H1 (cell line): ENCODE measurements around the gene CGAS. TPM values are rescaled to one million over a fixed set of nuclear protein-coding genes. Genes with fewer than 3 reads are reported as not detected.

ENCODE experiments used
- CTCF ChIA-PET: fragments of 300-600 bp; sonication (Branson Sonifier 250); formaldehyde crosslinking; loops from one replicate; lab custom pipeline; 2021; ENCODE audit not compliant: partially characterized antibody; lab: Charles Lee
- POLR2A ChIA-PET: fragments of 300-600 bp; sonication (Branson Sonifier 250); formaldehyde crosslinking; loops from one replicate; lab custom pipeline; 2021; ENCODE audit warnings: inconsistent platforms; ENCODE audit not compliant: partially characterized antibody; lab: Charles Lee
- DNase-seq, 2 experiments: peaks; one replicate each; pipeline versions ENCODE4 v3.0.0 to v3.0.0-alpha.2; 2010 to 2022; ENCODE audit warnings: low spot score in 2 of 2, low read depth in 1 of 2, mixed read lengths in 1 of 2
- FAIRE-seq: peaks from 2 replicates; lab custom pipeline; 2011; peaks lifted over from hg19 to GRCh38; lab: Jason Lieb, UNC
- H2AFZ ChIP-seq: 2 replicates; pipeline ENCODE4 v1.8.1; 2012; ENCODE audit warnings: low read length, inconsistent platforms
- H2AK5ac ChIP-seq: 2 replicates; pipeline ENCODE4 v1.6.1; 2013; ENCODE audit warnings: low read depth, low read length
- H2BK120ac ChIP-seq: replicated peaks from 2 replicates; pipeline ENCODE3; 2013; ENCODE audit warnings: low read depth, low read length, inconsistent platforms
- H2BK12ac ChIP-seq: 2 replicates; pipeline ENCODE4 v1.6.1; 2013; ENCODE audit warnings: low read depth, low read length
- H2BK15ac ChIP-seq: 2 replicates; pipeline ENCODE4 v1.6.1; 2013; ENCODE audit warnings: low read length
- H2BK20ac ChIP-seq: 2 replicates; pipeline ENCODE4 v1.6.1; 2013; ENCODE audit warnings: low read length
- H2BK5ac ChIP-seq: 2 replicates; pipeline ENCODE4 v1.6.1; 2013; ENCODE audit warnings: low read depth, low read length
- H3K14ac ChIP-seq: 2 replicates; pipeline ENCODE4 v1.6.1; 2013; ENCODE audit warnings: inconsistent platforms; ENCODE audit not compliant: insufficient read length
- H3K18ac ChIP-seq: 2 replicates; pipeline ENCODE4 v1.6.1; 2013; ENCODE audit warnings: low read length; ENCODE audit errors: extremely low read depth
- H3K23ac ChIP-seq: 2 replicates; pipeline ENCODE4 v1.6.1; 2013; ENCODE audit warnings: inconsistent platforms; ENCODE audit not compliant: insufficient read length
- H3K23me2 ChIP-seq: 2 replicates; pipeline ENCODE4 v1.6.1; 2013; ENCODE audit warnings: low read depth, low read length
- H3K27ac ChIP-seq: 2 replicates; pipeline ENCODE4 v1.6.1; 2011; ENCODE audit warnings: low read depth, low read length, inconsistent platforms
- H3K27me3 ChIP-seq, 4 experiments: replicated peaks in 1 of 4; 1 replicate in 1 of 4; 2 replicates in 3 of 4; pipeline versions ENCODE4 v1.6.1 to v1.8.1; 2011 to 2013; ENCODE audit warnings: low read length in 3 of 4, mild to moderate bottlenecking in 3 of 4, inconsistent platforms in 2 of 4, mixed read lengths in 2 of 4, moderate library complexity in 1 of 4; ENCODE audit not compliant: control insufficient read depth in 3 of 4, insufficient read depth in 3 of 4; ENCODE audit errors: extremely low read depth in 1 of 4
- H3K36me3 ChIP-seq, 4 experiments: 2 replicates each; pipeline versions ENCODE4 v1.6.1 to v1.8.1; 2011 to 2013; ENCODE audit warnings: mild to moderate bottlenecking in 4 of 4, low read length in 3 of 4, moderate library complexity in 2 of 4, control low read depth in 1 of 4, inconsistent platforms in 1 of 4; ENCODE audit not compliant: insufficient read depth in 4 of 4, control insufficient read depth in 2 of 4
- H3K4ac ChIP-seq: replicated peaks from 2 replicates; pipeline ENCODE3; 2013; ENCODE audit warnings: low read length, low read depth, mixed read lengths, inconsistent platforms; ENCODE audit not compliant: insufficient read length
- H3K4me1 ChIP-seq, 4 experiments: replicated peaks in 1 of 4; 1 replicate in 1 of 4; 2 replicates in 3 of 4; pipeline versions ENCODE4 v1.6.1 to v1.8.1; 2011 to 2013; ENCODE audit warnings: low read length in 3 of 4, inconsistent platforms in 2 of 4, mixed read lengths in 1 of 4; ENCODE audit not compliant: insufficient read depth in 4 of 4, control insufficient read depth in 3 of 4
- H3K4me2 ChIP-seq, 2 experiments: 2 replicates each; pipeline versions ENCODE4 v1.6.1 to v1.8.1; 2011 to 2013; ENCODE audit warnings: low read depth in 2 of 2, low read length in 2 of 2, control low read depth in 1 of 2, inconsistent platforms in 1 of 2, mild to moderate bottlenecking in 1 of 2; ENCODE audit not compliant: insufficient read depth in 1 of 2
- H3K4me3 ChIP-seq, 4 experiments: fragments of 200-600, 300-600 bp in 1 of 4; sonication (generic), shearing (Covaris generic), sonication (Bioruptor Twin) in 1 of 4; 2 replicates each; pipeline versions ENCODE4 v1.5.1 to v1.8.1; 2011 to 2016; ENCODE audit warnings: low read length in 4 of 4, low read depth in 3 of 4, control low read depth in 2 of 4, inconsistent platforms in 2 of 4, mild to moderate bottlenecking in 2 of 4, mixed read lengths in 1 of 4, moderate library complexity in 1 of 4; ENCODE audit not compliant: insufficient read depth in 2 of 4; ENCODE audit errors: extremely low read depth in 1 of 4
- H3K56ac ChIP-seq: replicated peaks from 2 replicates; pipeline ENCODE3; 2013; ENCODE audit warnings: low read depth, mild to moderate bottlenecking, mixed read lengths, low read length, inconsistent platforms; ENCODE audit not compliant: insufficient read length
- H3K79me1 ChIP-seq: 2 replicates; pipeline ENCODE4 v1.6.1; 2013; ENCODE audit warnings: low read depth, low read length, control low read depth
- H3K79me2 ChIP-seq, 2 experiments: 2 replicates each; pipeline versions ENCODE4 v1.6.1 to v1.8.1; 2012 to 2013; ENCODE audit warnings: low read length in 2 of 2, mild to moderate bottlenecking in 2 of 2, inconsistent platforms in 1 of 2; ENCODE audit not compliant: insufficient read depth in 2 of 2, control insufficient read depth in 1 of 2
- H3K9ac ChIP-seq, 4 experiments: replicated peaks in 1 of 4; 1 replicate in 1 of 4; 2 replicates in 3 of 4; pipeline versions ENCODE4 v1.6.1 to v1.8.1; 2011 to 2013; ENCODE audit warnings: low read depth in 3 of 4, low read length in 3 of 4, control low read depth in 2 of 4, mild to moderate bottlenecking in 2 of 4, moderate library complexity in 2 of 4, inconsistent platforms in 1 of 4; ENCODE audit errors: extremely low read depth in 1 of 4
- H3K9me3 ChIP-seq, 2 experiments: 2 replicates each; pipeline versions ENCODE4 v1.6.1 to v1.8.1; 2012 to 2013; ENCODE audit warnings: mild to moderate bottlenecking in 2 of 2, moderate library complexity in 2 of 2, control low read depth in 1 of 2, inconsistent platforms in 1 of 2, low read depth in 1 of 2, low read length in 1 of 2, mixed read lengths in 1 of 2; ENCODE audit not compliant: insufficient read depth in 2 of 2
- H4K20me1 ChIP-seq, 2 experiments: replicated peaks in 1 of 2; 2 replicates each; pipeline versions ENCODE3 to v1.8.1; 2011 to 2013; ENCODE audit warnings: inconsistent platforms in 2 of 2, low read length in 2 of 2, mild to moderate bottlenecking in 1 of 2; ENCODE audit not compliant: insufficient read depth in 2 of 2, control insufficient read depth in 1 of 2
- H4K5ac ChIP-seq: 2 replicates; pipeline ENCODE4 v1.6.1; 2013; ENCODE audit warnings: low read length, low read depth, mixed read lengths, inconsistent platforms; ENCODE audit not compliant: insufficient read length
- H4K8ac ChIP-seq: 2 replicates; pipeline ENCODE4 v1.8.0; 2013; ENCODE audit warnings: mild to moderate bottlenecking, moderate library complexity, low read length, inconsistent platforms; ENCODE audit not compliant: insufficient read depth; ENCODE audit errors: extremely low read depth
- H4K91ac ChIP-seq: replicated peaks from 2 replicates; pipeline ENCODE3; 2013; ENCODE audit warnings: low read length, mixed read lengths, inconsistent platforms; ENCODE audit not compliant: insufficient read length
- CHD1 ChIP-seq: IDR thresholded peaks from 2 replicates; pipeline ENCODE4 v1.6.1; 2012; ENCODE audit warnings: low read depth, low read length, improper control_type of control experiment
- CREB1 ChIP-seq: IDR thresholded peaks from 2 replicates; pipeline ENCODE4 v1.6.1; 2012; ENCODE audit warnings: inconsistent platforms
- EGR1 ChIP-seq: IDR thresholded peaks from 2 replicates; pipeline ENCODE4 v1.6.1; 2011; ENCODE audit warnings: low read depth, low read length, borderline replicate concordance
- KDM5A ChIP-seq: fragments of 200-600 bp; IDR thresholded peaks from 2 replicates; pipeline ENCODE4 v1.7.1; 2012; ENCODE audit warnings: mild to moderate bottlenecking, low read length, inconsistent platforms, mixed read lengths
- PHF8 ChIP-seq: fragments of 200-600 bp; sonication (generic); conservative IDR thresholded peaks from 2 replicates; pipeline ENCODE4 v1.7.1; 2012; ENCODE audit warnings: low read depth, mild to moderate bottlenecking, inconsistent platforms, low read length, moderate library complexity
- RXRA ChIP-seq: IDR thresholded peaks from 2 replicates; pipeline ENCODE4 v1.6.1; 2011; ENCODE audit warnings: low read depth, mild to moderate bottlenecking, low read length, moderate library complexity; ENCODE audit not compliant: insufficient read depth
- SP2 ChIP-seq: IDR thresholded peaks from 2 replicates; pipeline ENCODE4 v1.6.1; 2012; ENCODE audit warnings: mild to moderate bottlenecking, low read length, inconsistent platforms
- SRF ChIP-seq: IDR thresholded peaks from 2 replicates; pipeline ENCODE4 v1.6.1; 2011; ENCODE audit warnings: mild to moderate bottlenecking, low read depth, low read length, moderate library complexity
- TBP ChIP-seq: IDR thresholded peaks from 2 replicates; pipeline ENCODE4 v1.6.1; 2011; ENCODE audit warnings: low read depth, low read length, improper control_type of control experiment
- YY1 ChIP-seq: IDR thresholded peaks from 2 replicates; pipeline ENCODE4 v1.6.1; 2011; ENCODE audit warnings: low read depth, mild to moderate bottlenecking, low read length
- WGBS, 2 experiments: shearing (Covaris generic) in 1 of 2; methylation state at CpG; one replicate each; pipeline versions ENCODE4 v1.1.6 to v1.1.7; 2013 to 2015; ENCODE audit warnings: low lambda C conversion rate in 2 of 2, mixed read lengths in 2 of 2, inconsistent platforms in 1 of 2, low coverage in 1 of 2, missing lambda C conversion rate in 1 of 2; ENCODE audit not compliant: insufficient replicate concordance in 2 of 2, insufficient coverage in 1 of 2, insufficient read length in 1 of 2; ENCODE audit errors: extremely low coverage in 1 of 2, missing lambda C conversion rate in 1 of 2; 5-methylcytosine and 5-hydroxymethylcytosine counted together
- polyA plus RNA-seq, 7 experiments: library from polyadenylated mRNA; depleted of rRNA in 3 of 7; stranded (reverse) in 5 of 7; unstranded in 2 of 7; fragments of >200 nt in 5 of 7; fragments of 200-250 nt in 2 of 7; gene quantifications; 1 replicate in 5 of 7; 2 replicates in 1 of 7; 4 replicates in 1 of 7; pipeline versions ENCODE4 v1.2.1 to v1.2.3, GENCODE V29; 2011 to 2013; ENCODE audit warnings: missing spikeins in 2 of 7, mixed read lengths in 2 of 7
- total RNA-seq: library from RNA; stranded (reverse); fragmentation: NEBNext Ultra II Directional; extraction: Animal tissue kit (Norgen Biotek cat#: 25700); gene quantifications from 2 replicates; pipeline ENCODE4 v1.2.1, GENCODE V29; 2021

The CGAS gene
- total and polyA plus RNA-seq, 2 of the 8 experiments (the other 6 are each of a cell fraction or from before 2014, with no cell fraction given) = 2.1 to 6.3 TPM

DNA sequence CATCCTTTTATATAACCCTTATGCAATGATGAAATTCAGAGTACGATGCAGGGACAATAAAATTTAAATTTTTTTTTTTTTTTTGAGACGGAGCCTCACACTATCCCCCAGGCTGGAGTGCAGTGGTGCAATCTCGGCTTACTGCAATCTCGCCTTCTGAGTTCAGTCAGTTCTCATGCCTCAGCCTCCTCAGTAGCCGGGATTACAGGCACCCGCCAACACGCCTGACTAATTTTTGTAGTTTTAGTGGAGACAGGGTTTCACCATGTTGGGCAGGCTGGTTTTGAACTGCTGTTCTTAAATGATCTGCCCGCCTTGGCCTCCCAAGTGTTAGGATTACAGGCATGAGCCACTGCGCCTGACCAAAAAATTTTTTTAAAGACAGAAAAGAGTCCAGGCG is 24.6 kb upstream of the CGAS start:
- no peak overlapping the region for H3K23ac ChIP-seq
- H2BK5ac ChIP-seq = no peak overlapping the region
- H3K36me3 ChIP-seq = peaks cover 6 to 50% (median 27%) of the 10 kb centered on the region in 4 experiments; a peak in 7 of 8 replicates
- H2AFZ ChIP-seq = no peak overlapping the region
- H3K79me1 ChIP-seq = no peaks in the 10 kb centered on the region
- no peak overlapping the region for H3K27ac ChIP-seq
- no peak overlapping the region for H4K91ac ChIP-seq
- no peaks in the 10 kb centered on the region for H3K27me3 ChIP-seq
- H3K4me1 ChIP-seq = no peaks in the 10 kb centered on the region
- H3K56ac ChIP-seq = no peak overlapping the region
- no peak for TF ChIP-seq KDM5A
- TF ChIP-seq CREB1 = no peak
- no peak for TF ChIP-seq YY1
- TF ChIP-seq TBP = no peak
- no peak for TF ChIP-seq SP2
- TF ChIP-seq SRF = no peak
- no peak for TF ChIP-seq EGR1
- TF ChIP-seq PHF8 = no peak
- no peak for TF ChIP-seq CHD1
- no peak for TF ChIP-seq RXRA
- TF ChIP-seq, all 59 proteins: peak for 0
- Histone ChIP-seq H2BK20ac (no peak overlapping the region), H2BK15ac (no peak overlapping the region), H3K9me3 (no peaks in the 10 kb centered on the region), H3K9ac (no peak overlapping the region), H3K4me3 (no peak overlapping the region), H4K20me1 (no peaks in the 10 kb centered on the region), H2BK12ac (no peak overlapping the region), H4K5ac (no peak overlapping the region), H3K4ac (no peak overlapping the region), H3K18ac (no peak overlapping the region), H3K79me2 (no peaks in the 10 kb centered on the region), H3K4me2 (no peak overlapping the region), H3K14ac (no peak overlapping the region), H2AK5ac (no peak overlapping the region), H3K23me2 (no peaks in the 10 kb centered on the region), H2BK120ac (no peak overlapping the region), H4K8ac (no peak overlapping the region)
- WGBS, 2 experiments = 93% methylated on average over 10 of the region's 10 CpGs; no CpG with 5 or more reads in 1 of the 2 experiments
- CTCF ChIA-PET = interaction anchor here (0.6 to 1.0 kb wide), 3 partner anchors 14 to 136 kb away, joined by 3 to 6 read pairs (median 4); no protein-coding TSS in a partner anchor
- FAIRE-seq (no peak), DNase-seq (no peak)
- POLR2A ChIA-PET = interaction anchor here (0.6 to 3.4 kb wide), 5 partner anchors 15 to 1053 kb away, joined by 3 to 11 read pairs (median 3); partner anchors contain the start of gene MTO1
